ENCODE results near the gene PMEL. TPM values are rescaled to one million over a fixed set of nuclear protein-coding genes. Genes with fewer than 3 reads are reported as not detected.

The PMEL gene
- total and polyA plus RNA-seq, 9 of the 15 experiments (the other 6 are each of a cell fraction or from before 2014, with no cell fraction given), result 0.36 to 2.0 (median 0.98) TPM

GRCh38 chr12:55925371-55925770 lies 40.5 kb downstream of the PMEL start (continued):
- TF ChIP-seq KLF6 (CRISPR knock-in tag; IDR thresholded peaks at IDR 0.05; ENCODE audit: borderline replicate concordance), result no peak
- TF ChIP-seq PREB (CRISPR knock-in tag; IDR thresholded peaks at IDR 0.05), result no peak
- peak; percentile 48 for TF ChIP-seq EP400 (IDR thresholded peaks at IDR 0.05)
- TF ChIP-seq SRF (CRISPR knock-in tag; IDR thresholded peaks at IDR 0.05), result no peak
- peak in 1 of 2 experiments; percentile 55; a peak in 2 of 4 replicates for TF ChIP-seq TRIM24 (IDR thresholded peaks at IDR 0.05)
- TF ChIP-seq GABPA (tag; conservative IDR thresholded peaks at IDR 0.05; ENCODE audit: low read depth), result no peak
- no peak for TF ChIP-seq PHF20 (IDR thresholded peaks at IDR 0.05; ENCODE audit: partially characterized antibody)
- TF ChIP-seq JUND (IDR thresholded peaks at IDR 0.05; ENCODE audit: borderline replicate concordance, low read depth, low read length), result 0 out of 2 replicates have a peak, but pooled peaks have one; percentile 18
- no peak for TF ChIP-seq JUND (tag; IDR thresholded peaks at IDR 0.05; ENCODE audit: borderline replicate concordance, low read depth, low read length)
- no peak for TF ChIP-seq KAT2B (IDR thresholded peaks at IDR 0.05; ENCODE audit: low read depth, low read length)
- TF ChIP-seq ATF1 (CRISPR knock-in tag; IDR thresholded peaks at IDR 0.05), result no peak
- TF ChIP-seq ATF1 (tag; IDR thresholded peaks at IDR 0.05), result no peak
- TF ChIP-seq ZNF280A (IDR thresholded peaks at IDR 0.05; ENCODE audit: low read depth, partially characterized antibody), result no peak
- TF ChIP-seq SIN3B (IDR thresholded peaks at IDR 0.05; ENCODE audit: low read depth), result no peak
- TF ChIP-seq, protein P1, sequence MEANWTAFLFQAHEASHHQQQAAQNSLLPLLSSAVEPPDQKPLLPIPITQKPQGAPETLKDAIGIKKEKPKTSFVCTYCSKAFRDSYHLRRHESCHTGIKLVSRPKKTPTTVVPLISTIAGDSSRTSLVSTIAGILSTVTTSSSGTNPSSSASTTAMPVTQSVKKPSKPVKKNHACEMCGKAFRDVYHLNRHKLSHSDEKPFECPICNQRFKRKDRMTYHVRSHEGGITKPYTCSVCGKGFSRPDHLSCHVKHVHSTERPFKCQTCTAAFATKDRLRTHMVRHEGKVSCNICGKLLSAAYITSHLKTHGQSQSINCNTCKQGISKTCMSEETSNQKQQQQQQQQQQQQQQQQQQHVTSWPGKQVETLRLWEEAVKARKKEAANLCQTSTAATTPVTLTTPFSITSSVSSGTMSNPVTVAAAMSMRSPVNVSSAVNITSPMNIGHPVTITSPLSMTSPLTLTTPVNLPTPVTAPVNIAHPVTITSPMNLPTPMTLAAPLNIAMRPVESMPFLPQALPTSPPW (CRISPR knock-in tag; IDR thresholded peaks at IDR 0.05), result no peak
- no peak for TF ChIP-seq ZNF436 (CRISPR knock-in tag; IDR thresholded peaks at IDR 0.05)
- no peak for TF ChIP-seq TOE1 (IDR thresholded peaks at IDR 0.05; ENCODE audit: borderline replicate concordance)
- TF ChIP-seq TOE1 (CRISPR knock-in tag; IDR thresholded peaks at IDR 0.05; ENCODE audit: borderline replicate concordance, low read depth), result no peak
- TF ChIP-seq, protein P2, sequence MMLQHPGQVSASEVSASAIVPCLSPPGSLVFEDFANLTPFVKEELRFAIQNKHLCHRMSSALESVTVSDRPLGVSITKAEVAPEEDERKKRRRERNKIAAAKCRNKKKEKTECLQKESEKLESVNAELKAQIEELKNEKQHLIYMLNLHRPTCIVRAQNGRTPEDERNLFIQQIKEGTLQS (IDR thresholded peaks at IDR 0.05), result peak; percentile 94
- TF ChIP-seq, protein P2 (CRISPR knock-in tag; conservative IDR thresholded peaks at IDR 0.05), result no peak
- TF ChIP-seq DIDO1 (tag; IDR thresholded peaks at IDR 0.05; ENCODE audit: low read depth), result no peak
